Fibroblast of the conjunctiva (primary cell): ENCODE measurements around the gene DOCK11.
"Not testable (repeated sequence)": the region's sequence is repeated elsewhere in the genome, so short reads cannot be mapped to it uniquely, and the experiment has no call there.

Source experiments
- DNase-seq: peaks from one replicate; pipeline ENCODE4 v3.0.0-alpha.2; 2010; ENCODE audit warnings: low read depth

DOCK11 gene

GRCh38 chrX:118694638-118695037 lies 199.0 kb downstream of the DOCK11 start:
- DNase-seq = no peak

DNA sequence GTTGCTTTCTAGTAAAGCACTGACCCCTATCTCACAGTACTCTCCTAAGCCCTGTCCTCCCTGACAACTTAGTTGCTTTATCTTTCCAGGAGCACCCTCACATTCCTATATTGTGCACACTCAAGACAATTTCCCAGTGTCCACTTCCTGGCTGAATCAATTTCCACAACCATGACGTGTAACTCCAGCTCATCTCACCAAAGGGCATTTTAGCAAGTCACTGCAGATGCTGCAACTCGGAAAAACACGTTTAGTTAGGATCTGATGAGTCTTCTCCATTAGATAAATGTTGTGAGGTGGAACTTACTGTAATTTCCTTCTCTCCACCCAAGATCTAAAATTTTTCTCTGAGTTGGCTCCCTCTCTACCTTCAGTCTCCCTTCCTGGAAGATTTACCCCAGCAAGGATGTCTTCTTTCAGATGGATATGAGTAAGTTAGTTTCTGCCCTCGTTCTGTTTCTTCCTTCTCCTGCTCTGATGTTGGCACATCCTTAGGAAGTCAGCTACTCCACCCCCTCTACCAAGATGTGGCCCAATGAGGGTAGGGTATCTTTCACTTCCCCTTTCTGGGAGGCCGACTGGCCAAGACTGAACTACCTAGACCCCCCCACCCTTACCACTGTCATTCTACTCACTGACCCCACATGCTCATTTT lies 203.0 kb downstream of the DOCK11 start:
- DNase-seq = no peak

DNA sequence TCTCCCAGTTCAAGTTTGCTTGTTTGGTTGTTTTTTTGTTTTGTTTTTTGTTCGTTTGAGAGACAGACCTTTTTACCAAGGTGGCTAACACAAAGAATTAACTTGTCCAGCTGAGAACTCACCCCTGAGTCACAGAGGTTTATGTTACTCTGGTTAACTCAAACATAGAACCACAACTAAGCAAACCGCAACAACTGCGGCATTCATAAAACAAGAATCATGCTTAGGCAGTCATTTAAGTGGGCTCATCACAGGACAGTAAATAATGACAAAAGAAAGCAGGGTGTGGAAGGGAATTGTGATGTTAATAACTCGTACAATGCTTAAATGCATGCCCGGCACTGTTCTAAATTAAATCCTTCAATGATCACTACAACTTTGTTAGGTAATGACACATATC lies 207.1 kb downstream of the DOCK11 start:
- no peak for DNase-seq

GRCh38 chrX:118706681-118707080 lies 211.1 kb downstream of the DOCK11 start:
- no peak for DNase-seq

GRCh38 chrX:118714521-118714920 lies 218.9 kb downstream of the DOCK11 start:
- DNase-seq = no peak

DNA sequence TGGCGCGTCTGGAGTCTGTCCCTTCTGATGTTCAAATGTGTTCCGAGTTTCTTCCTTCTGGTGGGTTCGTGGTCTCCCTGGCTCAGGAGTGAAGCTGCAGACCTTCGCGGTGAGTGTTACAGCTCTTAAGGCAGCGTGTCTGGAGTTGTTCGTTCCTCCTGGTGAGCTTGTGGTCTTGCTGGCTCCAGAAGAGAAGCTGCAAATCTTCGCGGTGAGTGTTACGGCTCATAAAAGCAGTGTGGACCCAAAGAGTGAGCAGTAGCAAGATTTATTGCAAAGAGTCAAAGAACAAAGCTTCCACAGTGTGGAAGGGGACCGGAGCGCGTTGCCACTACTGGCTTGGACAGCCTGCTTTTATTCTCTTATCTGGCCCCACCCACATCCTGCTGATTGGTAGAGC lies 220.3 kb downstream of the DOCK11 start:
- not testable (repeated sequence) for DNase-seq

DNA sequence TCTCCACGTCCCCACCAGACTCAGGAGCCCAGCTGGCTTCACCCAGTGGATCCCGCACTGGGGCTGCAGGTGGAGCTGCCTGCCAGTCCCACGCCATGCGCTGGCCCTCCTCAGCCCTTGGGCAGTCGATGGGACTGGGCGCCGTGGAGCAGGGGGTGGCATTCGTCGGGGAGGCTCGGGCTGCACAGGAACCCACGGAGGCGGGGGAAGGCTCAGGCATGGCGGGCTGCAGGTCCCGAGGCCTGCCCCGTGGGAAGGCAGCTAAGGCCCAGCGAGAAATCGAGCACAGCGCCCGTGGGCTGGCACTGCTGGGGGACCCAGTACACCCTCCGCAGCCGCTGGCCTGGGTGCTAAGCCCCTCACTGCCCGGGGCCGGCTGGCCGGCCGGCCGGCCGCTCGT lies 221.2 kb downstream of the DOCK11 start:
- not testable (repeated sequence) for DNase-seq

- no peak for DNase-seq
Observed at GRCh38 chrX:118717678-118718391, 222.2 kb downstream of the DOCK11 start.

DNA sequence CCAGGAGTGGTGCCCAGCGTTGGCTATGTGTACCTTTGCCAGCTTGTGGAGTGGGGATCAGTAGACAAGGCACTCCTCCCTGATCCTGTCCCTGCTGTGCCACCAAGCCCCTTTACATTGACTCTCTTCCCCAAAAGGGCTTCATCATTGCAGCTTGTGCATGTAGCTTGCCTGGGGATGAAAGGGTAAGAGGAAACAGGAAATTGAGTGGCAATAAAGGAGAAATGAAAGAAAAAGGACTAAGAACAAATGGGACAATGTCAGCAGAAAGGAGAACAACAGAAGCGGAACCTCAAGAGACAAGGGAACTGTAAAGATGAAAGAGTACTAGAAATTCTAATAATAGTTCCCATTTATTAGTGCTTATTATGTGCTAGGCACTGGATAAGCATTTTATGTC lies 223.1 kb downstream of the DOCK11 start:
- DNase-seq = no peak

DNA sequence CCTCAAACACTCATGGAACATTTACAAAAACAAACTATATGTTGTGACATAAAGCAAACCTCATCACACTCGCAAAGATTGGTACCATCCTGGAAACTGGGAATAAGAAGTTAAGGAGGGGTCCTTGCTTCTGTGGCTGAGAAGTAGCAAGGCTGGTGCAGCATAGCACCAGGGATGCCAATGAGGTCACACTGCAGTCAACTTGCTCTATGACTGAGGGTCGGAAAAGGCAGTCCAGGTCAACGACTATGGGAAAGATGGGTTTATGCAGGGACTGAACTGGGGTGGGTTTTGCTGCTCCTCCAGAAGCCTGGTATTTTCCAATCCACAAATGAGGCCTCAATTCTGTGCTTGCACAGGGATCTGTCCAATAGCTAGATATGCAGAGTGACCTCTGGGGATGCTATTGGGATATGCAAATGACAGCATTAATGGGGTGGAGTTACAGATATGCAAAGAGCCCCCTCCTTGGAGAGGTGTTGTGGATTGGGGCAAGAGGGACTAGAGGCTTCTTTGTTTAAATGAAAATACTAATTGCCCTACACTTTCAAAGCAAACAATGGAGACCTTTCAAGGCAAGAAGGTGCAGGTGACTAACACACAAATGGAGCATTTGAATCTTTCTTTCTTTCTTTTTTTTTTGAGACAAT lies 224.6 kb downstream of the DOCK11 start:
- DNase-seq = no peak

DNA sequence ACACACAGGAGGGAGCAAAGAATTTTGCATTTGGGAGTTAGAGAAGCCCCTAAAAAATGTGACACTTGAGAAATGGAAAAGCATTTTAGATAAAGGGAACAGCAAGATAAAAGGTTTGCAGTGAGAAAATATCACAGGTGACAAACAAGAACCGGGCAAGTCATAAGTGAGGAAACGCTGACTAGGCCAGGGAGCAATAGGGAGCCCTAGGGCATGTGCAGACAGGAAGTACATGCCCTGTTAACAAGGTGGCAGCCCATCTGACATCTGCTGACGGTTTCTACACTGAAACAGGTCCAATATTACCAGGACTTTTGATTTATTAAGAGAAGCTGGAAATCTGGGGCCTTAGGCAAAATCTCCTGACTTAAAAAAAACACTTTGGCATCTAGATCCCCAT lies 227.8 kb downstream of the DOCK11 start:
- no peak for DNase-seq

GRCh38 chrX:118724365-118724764 lies 228.8 kb downstream of the DOCK11 start:
- no peak for DNase-seq

DNA sequence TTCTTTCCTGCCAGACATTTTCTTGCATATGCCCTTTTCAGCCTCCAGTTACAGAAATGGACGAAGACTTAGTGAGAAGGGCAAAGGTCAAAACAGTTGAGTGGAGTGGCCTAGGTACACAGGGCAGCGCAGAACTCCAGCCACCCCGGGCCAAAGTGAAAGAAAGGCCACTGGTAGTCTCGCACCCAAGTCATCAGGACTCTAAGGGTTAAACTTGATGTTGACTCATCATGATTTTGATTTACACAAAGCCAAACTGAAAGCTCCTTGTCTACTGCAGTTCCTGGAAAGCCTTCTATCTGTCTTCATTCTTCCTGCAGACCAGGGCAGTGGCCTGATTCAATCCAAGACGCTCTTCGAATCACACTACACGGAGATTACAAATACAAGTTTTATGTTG lies 229.2 kb downstream of the DOCK11 start:
- no peak for DNase-seq

- no peak for DNase-seq
Observed at GRCh38 chrX:118726396-118726795, 230.8 kb downstream of the DOCK11 start.

DNA sequence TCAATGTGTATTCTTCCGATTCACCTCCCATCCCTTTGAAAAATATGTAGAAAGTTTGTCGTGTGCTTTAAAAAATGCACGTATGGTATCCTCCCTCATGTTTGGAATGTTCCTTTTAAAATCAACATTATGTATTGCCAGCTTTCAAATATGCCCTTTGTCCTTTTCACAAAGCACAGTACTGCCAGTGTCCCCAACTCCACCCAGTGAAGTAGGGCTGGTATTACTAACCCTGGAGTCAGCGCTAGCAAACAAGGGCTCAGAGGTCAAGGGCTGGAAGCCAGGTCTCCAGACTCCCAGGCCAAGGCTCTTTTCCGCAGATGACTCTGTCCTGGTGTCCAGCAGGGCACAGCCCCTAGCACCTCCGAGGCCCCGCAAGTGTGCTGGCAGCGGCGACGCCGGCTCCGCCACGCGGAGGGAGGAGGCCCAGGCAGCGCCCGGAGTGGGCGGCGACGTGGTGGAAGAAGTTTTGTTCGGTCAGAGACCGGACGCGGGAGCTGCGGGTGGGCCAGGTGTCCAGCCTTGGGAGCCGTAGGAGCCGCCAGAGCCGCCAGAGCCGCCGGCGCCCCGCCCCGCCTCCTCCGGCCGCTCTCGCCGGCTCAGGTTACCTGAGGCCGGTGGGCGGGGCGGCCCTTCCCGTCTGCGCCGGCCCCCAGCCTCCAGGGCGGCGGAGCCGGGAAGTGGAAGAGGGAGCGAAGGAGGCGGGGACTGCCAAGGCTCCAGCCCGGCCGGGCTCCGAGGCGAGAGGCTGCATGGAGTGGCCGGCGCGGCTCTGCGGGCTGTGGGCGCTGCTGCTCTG lies 231.5 kb downstream of the DOCK11 start, which contains the start of gene IL13RA1:
Gene IL13RA1 (plus strand): TSS at position 720 of the 799 bp plus-strand sequence. CDS start 33 bp downstream, at position 753.
- peak; percentile 55 for DNase-seq

GRCh38 chrX:118727686-118728339 lies 232.2 kb downstream of the DOCK11 start:
- no peak for DNase-seq

DNA sequence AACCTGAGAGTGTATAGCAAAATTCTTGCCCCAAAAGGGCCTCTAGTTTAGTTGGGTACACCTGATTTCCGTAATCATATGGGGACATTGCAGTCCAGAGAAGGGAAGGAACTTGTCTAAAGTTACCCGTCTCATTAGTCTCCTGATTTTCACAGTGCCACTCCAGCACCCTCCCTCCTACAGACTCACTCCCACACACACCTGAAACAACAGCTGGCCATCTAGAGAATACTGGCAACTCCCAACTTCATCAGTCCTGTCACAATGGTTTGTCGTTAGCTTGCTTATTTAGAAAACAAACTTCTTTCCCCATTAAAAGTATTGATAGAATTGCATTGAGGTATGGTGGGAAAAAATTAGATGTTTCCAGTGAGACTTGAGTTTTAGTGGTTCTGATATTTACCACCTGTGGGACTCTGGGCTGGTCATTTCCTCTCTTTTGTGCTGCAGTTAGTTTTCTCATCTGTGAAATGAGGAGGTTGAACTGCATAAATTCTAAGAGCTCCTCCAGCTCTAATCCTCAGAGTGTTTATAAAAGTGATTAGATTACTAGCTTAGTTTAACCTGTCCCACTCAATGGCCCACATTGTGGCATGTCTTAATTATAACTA lies 233.5 kb downstream of the DOCK11 start:
- no peak for DNase-seq

GRCh38 chrX:118730500-118731247 lies 235.1 kb downstream of the DOCK11 start:
- DNase-seq = peak; percentile 32

DNA sequence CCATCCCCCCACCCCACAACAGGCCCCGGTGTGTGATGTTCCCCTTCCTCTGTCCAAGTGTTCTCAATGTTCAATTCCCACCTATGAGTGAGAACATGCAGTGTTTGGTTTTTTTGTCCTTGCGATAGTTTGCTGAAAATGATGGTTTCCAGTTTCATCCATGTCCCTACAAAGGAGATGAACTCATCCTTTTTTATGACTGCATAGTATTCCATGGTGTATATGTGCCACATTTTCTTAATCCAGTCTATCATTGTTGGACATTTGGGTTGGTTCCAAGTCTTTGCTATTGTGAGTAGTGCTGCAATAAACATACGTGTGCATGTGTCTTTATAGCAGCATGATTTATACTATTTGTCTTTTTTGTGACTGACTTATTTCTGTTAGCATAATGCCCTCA lies 236.9 kb downstream of the DOCK11 start:
- not testable (repeated sequence) for DNase-seq

DNA sequence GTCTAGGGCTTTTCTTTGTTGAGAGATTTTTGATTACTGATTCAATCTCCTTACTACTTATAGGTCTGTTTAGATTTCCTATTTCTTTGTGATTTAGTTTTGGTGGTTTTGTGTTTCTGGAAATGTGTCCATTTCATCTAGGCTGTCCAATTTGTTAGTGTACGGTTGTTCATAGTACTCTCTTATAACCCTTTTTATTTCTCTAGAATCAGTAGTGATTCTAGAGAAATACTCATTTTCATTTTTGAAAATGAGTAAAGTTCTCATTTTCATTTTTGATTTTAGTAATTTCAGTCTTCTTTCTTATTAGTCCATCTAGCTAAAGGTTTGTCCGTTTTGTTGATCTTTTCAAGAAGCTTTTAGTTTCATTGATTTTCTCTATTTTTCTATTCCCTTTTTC lies 239.3 kb downstream of the DOCK11 start:
- no peak for DNase-seq
